Fibroblast of skin of right quadriceps (primary cell): ENCODE data around the gene DCHS1.

Source experiments
- DNase-seq: peaks from one replicate; pipeline ENCODE4 v3.0.0-alpha.2; 2013

Gene DCHS1

DNA sequence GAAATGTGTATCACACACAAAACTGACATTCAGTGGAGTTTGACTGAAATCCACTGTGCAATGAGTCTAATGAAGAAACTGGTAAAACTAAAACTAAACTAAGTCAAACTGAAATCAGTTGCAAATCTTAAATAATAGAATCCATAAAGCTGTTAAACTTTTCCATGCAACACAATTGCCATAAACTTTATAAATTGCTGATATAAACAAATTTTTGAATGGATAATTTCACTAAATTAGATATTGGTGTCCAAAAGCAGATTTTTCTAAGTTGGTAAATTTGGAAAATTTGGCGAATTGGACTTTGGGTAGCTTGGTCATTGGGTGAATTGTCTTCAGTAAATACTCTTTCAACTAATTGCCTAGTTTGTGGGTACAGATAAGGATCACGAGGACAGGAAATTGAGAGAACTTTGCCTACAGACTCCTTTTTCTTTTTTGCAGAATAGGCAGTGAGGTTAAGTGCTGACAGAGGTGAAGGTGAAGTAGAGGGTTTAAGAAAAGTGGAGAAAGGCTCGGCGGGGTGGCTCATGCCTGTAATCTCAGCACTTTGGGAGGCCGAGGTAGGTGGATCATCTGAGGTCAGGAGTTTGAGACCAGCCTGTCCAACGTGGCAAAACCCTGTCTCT, 14.7 kb upstream of the DCHS1 start:
- DNase-seq = no peak

DNA sequence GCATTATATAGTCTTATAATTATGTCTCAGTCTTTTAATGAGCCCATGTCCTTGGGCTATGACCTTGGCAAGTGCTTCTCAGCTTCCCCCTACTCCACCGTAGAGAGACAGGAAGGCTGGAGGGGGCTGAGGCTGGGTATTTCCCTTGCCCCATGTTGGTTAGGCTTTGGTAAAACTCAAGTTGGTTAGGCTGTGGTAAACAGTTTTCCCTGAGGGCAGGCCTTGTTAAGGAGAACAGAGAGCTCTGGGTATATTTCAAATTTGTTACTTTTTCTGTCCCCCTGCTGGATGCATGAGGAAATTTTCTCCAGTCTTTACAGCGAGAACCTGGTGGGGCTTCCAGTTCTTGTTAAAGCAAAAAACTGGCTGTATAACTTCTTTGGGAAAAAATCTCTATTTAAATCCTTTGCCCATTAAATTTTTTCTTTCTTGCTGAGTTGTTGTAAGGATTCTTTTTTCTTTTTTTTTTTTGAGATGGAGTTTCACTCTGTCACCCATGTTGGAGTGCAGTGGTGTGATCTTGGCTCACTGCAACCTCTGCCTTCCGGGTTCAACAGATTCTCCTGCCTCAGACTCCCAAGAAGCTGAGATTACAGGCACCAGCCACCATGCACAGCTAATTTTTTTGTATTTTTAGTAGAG, 12.2 kb upstream of the DCHS1 start:
- DNase-seq = peak; percentile 36

DNA sequence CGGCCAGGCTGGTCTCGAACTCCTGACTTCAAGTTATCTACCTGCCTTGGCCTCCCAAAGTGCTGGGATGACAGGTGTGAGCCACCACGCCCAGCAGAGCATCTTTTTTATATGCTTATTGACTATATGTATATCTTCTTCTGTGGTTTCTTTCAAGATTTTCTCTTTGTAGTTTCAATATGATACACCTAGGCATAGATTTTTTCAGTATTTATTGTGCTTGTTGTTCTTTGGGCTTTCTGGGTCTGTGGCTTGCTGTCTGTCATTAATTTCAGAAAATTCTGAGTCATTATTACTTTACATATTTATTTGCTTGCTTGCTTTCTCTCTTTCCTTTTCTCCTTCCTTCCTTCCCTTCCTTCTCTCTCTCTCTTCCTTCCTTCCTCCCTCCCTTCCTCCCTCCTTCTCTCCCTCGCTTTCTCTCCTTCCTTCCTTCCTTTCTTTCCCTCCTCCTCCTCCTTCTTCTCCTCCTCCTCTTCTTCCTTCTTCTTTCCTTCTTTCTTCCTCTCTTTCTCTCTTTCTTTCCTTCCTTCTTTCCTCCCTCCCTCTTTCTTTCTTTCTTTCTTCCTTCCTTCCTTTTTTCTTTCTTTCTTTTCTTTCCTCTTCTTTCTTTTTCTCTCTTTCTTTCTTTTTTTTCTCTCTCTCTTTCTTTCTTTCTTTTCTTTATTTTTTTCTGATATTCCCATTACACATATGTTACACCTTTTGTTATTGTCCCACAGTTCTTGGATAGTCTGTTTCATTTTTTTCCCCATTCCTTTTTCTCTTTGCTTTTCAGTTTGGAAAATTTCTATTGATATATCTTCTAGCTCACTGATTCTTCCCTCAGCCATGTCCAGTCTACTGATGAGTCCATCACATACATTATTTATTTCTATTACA, 10.9 kb upstream of the DCHS1 start:
- no peak for DNase-seq

DNA sequence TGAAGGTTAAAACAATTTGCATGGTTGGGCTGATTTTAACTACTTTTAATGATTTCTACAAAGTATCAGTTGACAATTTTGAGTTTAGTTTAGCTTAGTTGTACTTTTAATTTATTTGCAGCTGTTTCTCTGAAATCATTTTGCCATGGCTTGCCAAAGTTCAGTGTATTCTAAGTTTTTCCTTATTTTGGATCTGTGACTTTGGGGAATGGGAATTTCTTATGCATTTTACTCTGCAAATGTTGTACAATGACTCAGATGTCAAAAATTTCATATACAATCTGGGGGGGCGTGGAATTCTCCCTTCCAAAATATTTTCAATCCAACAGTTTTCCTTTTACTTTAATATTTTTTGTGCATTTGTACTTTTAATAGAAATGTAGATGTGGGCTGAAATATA, 8.9 kb upstream of the DCHS1 start:
- DNase-seq = peak; percentile 24

DNA sequence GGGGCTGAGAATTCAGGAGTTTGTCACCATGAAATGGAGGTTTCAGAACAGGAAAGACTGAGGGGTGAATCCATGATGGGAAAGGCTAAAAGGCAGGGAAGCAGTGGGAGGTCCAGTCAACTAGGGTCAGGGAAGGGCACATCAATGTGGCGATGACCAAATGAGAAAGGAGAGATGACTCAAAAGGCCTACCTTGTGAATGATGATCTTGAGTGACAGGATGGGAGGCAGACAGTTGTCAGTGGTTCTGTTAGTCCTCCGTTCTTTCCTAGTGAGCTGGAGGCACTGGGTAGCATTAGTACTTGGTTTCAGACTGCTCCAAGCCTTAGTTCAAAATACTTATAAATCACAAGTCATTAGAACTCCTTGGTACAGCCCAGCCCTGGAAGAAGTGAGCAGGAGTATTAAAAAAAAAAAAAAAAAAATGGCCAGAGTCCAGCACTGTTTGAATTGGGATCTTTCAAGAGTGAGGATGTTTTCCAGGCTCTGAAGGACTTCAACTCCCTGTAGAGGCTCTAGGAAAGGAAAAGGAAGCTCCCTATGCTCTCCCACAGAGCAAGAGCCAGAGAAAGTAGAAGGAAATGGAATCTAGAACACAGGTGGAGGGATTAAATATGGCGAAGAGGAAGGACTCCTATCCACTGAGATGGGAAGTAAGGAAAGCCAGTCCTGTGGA, 8.3 kb upstream of the DCHS1 start:
- DNase-seq = no peak

DNA sequence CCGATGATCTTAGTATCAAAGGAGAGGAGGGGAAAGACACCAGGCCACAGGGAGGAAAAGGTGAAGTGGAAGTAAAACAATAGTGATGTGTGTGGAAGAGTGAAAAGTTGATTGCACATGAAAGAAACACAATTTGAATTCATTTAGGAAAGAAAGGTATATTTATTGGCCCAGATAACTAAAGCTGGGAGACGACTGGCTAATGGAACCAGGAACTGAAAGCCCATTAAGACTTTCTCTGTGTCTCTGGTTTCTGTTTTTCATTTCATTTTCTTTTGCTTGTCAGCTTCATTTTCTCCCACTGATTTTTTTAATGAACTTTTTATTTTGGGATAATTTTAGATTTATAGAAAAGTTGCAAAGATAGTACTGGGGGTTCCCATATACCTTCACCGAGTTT, 5.1 kb upstream of the DCHS1 start:
- DNase-seq = no peak

DNA sequence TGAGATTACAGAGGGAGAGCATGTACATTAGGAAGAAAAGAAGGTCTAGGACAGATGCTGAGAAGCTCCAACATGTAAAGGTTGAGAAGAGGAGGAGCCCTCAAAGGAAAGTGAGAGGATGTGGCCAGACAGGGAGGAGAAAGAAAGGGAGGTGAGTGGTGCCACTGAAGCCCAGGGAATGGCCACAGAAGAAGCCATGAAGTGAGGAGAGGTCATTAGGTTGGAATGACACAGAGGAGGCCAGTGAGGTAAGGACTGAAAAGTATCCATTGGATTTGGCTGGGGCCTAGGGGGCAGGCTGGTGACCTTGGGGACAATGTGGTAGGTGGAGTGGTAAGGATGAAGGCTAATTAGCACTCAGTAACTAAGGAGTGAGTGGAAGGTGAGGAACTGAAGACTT, 3.0 kb upstream of the DCHS1 start:
- DNase-seq = no peak

- DNase-seq = peak; percentile 27
Observed at GRCh38 chr11:6657346-6657745, 1.7 kb upstream of the DCHS1 start.

DNA sequence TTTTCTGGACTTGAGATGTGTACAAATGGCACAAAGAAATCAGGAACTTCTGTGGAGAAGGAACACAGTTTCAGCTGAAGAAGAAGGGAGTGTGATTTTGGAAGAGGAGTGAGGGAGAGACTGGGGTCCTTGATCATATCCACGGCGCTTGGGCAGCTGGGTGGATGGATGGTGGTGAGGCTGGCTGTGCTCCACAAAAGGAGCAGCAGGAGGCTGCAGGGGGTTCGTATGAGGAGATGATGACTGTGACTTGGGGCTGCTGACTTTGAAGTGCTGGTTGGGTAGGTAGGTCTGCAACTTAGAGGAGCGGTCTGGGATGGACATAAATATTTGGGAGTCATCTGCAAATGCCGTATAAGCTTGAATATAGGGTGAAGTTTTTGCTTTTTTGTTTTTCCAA, 1.3 kb upstream of the DCHS1 start:
- no peak for DNase-seq

- DNase-seq = no peak
Observed at GRCh38 chr11:6656584-6656915, 941 bp upstream of the DCHS1 start.

DNA sequence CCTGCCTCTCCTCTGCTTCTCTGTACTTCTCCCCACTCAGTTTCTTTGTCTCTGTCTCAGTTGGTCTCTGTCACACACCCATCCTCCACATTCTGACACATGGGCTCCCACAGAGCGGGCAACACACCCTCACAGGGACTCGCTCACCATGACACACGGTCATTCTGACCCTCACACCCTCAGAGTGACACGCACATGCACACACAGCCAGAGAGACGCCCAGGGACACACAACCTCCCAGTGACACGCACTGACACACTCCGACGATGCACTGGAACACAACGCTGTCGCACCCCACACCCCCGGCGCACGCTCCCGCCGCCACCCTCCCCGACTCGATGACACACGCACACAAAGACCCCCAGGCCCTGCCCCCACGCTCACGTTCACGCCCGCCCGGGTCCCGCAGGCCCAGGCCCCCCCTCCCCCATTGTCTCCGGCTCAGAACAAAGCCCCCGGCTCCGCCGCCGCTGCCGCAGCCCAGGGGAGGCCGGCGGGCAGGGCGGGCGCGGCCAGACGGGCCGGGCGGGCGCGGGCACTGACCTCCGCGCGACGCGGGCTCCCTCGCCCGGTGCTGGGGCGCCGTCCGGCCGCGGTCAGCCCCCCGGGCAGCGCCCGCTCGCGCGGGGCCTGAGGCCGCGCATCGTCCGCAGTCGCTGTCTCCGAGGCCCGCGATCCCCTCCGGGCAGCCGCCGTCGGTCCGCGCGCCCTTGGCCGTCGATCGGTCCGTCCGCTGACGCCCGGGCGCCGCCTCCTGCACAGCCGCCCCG, 404 bp downstream of the DCHS1 start:
- DNase-seq = peak; percentile 25

DNA sequence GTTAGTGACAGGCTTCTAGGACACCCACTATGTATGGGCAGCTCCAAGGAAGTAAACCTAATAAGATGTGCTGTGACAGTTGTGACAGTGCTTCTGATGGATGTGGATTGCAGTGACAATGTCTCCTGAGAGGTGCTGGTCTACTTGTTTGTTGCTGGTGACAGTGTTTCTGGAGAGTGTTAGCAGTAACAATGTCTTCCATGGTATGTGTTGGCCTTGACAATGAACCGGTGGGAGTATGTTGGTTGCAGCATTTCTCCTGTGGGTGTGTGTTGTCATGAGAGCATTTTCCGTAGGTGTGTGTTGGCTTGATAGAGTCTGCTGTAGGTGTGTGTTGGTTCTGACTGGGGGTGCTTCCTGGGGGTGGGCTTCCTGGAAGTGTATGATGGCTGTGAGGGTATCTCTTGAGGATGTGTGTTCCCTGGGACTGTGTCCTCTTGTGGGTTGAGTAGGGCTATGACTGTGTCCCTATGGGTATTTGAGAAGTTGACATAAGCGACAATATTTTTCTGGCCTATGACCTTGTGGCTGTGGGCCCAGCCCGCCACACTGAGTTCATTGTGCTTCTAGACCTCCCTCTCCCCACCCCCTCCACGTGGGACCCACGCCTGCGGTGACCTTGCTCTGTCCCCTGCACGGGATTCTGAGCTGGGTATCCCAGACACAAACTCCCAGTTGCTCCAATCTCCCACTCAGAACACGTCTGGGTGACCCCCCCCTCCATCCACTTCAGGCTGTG, 1.2 kb downstream of the DCHS1 start:
- no peak for DNase-seq

DNA sequence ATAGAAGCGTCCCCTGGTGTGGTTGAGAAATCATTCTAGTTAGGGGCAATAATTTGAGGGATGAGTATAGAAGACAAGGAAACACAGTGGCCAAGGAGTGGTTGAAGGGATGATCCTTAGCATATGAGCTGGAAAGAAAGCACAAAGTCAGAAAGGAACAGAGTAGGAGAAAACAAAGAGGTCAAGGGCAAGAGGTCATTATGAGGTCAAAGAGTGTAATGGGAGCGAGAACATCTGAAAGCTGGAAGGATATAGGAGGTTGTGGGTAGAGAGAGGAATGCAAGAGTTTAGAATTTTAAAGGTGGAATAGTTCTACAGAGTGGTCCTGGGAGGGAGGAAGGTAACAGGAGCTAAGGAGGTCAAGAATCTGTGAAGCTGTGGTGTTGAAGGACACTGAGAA, 2.0 kb downstream of the DCHS1 start:
- no peak for DNase-seq

- no peak for DNase-seq
Observed at GRCh38 chr11:6653097-6653496, 2.5 kb downstream of the DCHS1 start.

DNA sequence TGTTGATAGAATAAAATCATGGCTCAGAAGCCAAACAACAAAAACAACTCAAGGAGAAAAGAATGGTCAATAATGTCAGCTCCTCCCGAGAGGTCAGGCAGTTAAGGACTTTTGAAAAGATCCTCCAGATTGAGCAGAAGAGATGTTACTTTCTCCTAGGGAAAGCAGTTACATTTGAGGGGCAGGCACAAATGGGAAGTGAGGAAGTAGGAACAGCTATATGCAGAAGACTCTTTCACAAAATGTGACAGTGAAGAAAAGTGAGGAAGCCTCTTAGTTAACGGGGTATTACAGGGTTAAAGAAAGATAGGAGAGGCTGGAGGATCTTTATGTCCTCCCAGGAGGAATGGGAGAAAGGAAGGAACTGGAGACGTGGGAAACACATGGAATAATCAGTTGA, 3.4 kb downstream of the DCHS1 start:
- DNase-seq = no peak

DNA sequence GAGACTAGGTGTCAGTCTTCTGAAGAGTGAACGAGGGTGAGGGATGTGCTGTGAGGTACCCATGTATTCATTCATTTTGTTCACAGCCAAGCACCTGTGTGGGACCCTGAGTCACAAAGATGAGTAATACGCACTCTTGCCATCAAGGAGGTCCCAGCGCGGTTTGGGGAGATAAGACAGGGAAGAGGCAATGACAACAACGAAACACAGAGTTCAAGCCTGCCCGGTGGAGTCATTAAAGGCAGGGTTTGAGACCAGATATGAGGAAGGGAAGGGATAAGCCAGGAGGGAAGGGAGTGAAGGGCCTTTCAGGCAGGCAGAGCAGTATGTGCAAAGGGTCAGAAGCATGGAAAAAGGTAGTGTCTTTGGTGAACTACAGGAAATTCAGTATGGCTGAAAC, 4.6 kb downstream of the DCHS1 start:
- DNase-seq = no peak

DNA sequence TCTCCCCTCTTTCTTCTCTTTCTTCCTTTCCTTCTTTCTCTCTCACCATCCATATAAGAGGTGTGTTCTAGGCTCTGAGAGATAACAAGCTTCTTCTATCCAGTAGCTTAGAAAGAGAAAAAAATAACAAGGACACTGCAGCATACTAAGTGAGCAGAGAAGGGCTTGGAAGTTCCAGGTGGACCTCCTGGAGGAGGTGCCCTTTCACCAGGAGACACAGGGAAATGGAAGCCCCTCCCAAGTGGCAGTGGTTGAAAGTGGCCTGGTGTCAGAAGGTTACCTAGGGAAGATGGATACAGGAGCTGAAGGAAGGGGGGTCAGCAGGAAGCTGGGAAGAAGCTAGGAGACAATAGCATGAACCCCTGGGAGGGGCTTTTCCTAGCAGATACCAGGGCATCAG, 5.5 kb downstream of the DCHS1 start:
- no peak for DNase-seq

DNA sequence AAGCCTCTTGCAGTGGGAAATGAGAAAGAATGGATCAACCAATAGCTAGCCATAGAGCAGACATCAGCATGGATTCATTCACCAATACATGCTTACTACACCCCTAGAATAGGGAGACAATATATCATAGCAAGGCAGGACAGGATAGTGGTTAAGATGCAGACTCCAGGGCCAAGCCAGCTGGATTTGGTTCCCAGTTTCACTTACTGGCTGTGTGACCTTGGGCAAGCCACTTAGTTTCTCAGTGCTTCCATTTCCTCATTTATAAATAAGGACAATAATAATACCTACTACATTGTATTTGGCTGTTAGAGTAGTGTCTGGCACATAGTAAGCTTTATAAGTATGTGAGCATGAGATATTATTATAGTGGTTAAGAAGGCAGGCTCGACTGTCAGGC, 7.1 kb downstream of the DCHS1 start:
- no peak for DNase-seq

DNA sequence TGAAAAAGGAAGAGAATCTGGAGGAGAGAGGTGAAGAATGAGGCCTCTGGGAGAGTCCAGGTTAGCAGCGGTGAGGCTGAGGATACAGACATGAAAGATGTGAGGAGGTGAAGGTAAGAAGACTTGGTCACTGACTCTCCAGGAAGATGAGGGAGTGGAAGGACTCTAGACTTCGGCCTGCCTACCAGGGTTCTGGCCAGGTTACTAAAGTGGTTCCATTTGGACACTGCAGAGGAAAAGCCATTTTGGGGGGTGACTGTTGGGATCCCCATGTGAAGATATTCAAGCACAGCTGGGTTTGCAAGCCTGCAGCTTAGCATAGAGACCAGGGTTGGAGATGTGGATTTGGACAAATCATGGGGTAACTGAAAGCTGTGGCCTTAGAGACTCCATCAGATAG, 7.8 kb downstream of the DCHS1 start:
- no peak for DNase-seq

DNA sequence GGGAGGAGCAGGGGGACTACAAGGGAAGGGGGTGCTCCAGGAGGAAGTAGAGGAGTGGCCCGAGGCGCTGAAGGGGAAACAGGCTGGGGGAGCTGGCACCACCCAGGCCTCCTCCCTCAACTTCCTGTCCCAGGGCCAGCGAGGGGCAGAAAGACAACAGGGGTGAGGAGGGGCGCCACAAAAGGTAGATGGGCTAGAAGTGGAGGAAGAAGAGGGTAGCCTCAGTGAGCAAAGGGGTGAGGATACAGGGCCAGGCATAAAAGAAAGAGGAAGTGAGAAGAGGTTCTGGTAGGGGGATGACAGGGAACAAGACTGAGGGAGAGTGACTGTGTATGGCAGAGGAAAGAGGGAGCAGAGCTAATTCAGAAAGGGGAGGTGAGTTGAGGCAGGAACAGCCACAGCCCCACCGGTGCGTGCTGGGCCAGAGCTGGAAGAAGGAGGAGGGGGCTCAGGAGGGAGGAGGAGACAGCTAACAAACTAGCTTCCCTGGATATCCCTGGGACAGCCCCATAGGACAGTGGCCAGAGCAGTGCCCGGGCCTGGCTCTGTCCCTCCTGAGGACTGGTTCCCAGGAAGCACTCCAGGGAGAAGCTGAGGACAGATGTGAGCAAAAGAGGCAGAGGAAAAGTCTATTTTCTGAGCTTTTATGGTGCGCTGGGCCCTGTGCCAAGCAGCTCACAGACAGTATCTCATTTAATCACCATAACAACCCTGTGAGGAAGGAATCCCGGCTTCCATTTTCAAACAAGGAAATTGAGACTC, 8.5 kb downstream of the DCHS1 start:
- peak; percentile 75 for DNase-seq

DNA sequence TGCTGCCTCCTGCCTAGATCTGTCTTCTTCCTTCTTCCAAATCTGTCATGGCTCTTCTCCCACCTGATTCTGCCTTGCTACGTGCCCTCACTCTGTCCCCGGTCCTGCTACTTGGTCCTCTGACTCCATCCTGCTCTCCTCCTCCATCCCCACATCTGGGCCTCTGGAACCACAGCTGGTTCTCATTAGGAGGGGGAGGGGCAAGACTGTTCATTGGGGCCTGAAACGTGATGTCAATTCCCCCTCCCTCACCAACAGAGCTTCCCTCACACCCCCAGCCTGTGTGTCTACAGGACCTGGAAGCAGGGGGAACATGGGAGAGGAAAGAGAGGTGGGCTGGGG, 9.1 kb downstream of the DCHS1 start:
- DNase-seq = peak; percentile 88

DNA sequence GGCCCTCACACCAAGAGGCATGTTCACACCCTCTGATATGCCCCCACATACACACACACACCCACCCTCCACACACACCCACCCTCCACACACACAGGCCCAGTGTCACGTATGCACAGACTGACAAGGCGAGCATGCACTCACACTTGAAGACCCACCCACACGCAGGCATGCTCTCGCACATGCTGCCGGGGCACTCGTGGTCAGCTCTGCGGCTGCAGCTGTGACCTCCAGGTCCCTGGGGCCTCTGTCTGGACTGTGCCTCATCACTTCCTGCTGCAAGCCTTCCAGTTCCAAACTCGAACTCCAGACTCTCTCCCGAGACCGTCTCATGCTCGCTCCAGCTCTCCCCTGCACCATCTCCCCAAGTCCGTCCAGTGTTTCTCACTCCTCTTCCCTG, 9.5 kb downstream of the DCHS1 start:
- DNase-seq = peak; percentile 61
